Activated naive CD4-positive, alpha-beta T cell treated with anti-CD3 and anti-CD28 coated beads, Interleukin-2, amount 50 U/mL, for 72 hours (primary cell): ENCODE results near the gene PPFIA1. TPM values are rescaled to one million over a fixed set of nuclear protein-coding genes. Genes with fewer than 3 reads are reported as not detected.
"Not testable (repeated sequence)": the region's sequence is repeated elsewhere in the genome, so short reads cannot be mapped to it uniquely, and the experiment has no call there.

Experiments
- ATAC-seq, 2 donors: fragments of 150-1000 bp; cut with Tn5 transposase; 2 replicates each; pipeline ENCODE4 v1.10.0; 2021; ENCODE audit warnings: mild to moderate bottlenecking in 2 of 2, moderate library complexity in 2 of 2
- DNase-seq, 2 donors: peaks; one replicate each; pipeline ENCODE4 v3.0.0; 2021 to 2022; ENCODE audit warnings: low spot score in 2 of 2
- H3K27ac Mint-ChIP-seq, 2 donors: one replicate each; pipeline ENCODE4 v1.8.0; 2022; ENCODE audit warnings: mild to moderate bottlenecking in 2 of 2, mixed read lengths in 2 of 2
- H3K36me3 Mint-ChIP-seq, 2 donors: one replicate each; pipeline ENCODE4 v1.8.0; 2022; ENCODE audit warnings: mixed read lengths in 2 of 2
- H3K9me3 Mint-ChIP-seq, 2 donors: one replicate each; pipeline ENCODE4 v1.8.0; 2022; ENCODE audit warnings: mixed read lengths in 2 of 2
- total RNA-seq, 2 donors: library from RNA; stranded (reverse); gene quantifications; one replicate each; pipeline ENCODE4 v1.2.3, GENCODE V29; 2022

Gene PPFIA1
- total RNA-seq, 2 donors from 2014 or later = 31.4 to 37.9 TPM

DNA sequence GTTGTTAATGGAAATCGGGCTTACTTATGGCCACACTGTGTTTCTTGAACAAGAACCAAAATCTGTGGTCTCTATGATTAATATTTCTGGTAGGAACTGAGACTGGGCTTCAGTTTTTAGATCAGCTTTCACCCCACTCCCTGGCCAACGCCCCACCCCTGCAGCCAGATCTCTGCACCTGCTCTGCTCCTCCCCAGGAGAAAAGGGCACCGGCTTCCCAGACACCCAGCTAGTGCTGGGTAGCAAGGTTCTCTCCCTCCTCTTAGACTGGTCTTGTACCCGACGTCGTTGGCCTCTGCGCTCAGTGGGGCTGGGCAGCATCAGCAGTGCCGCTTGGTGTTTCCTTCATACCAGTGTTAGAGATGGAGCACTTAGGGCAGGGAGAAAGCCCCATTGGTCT lies 110.9 kb downstream of the PPFIA1 start:
- ATAC-seq (no peak), DNase-seq (no peak)
- Mint-ChIP-seq H3K27ac (no peak overlapping the region), H3K9me3 (no peaks in the 10 kb centered on the region), H3K36me3 (peaks cover 7 to 14% of the 10 kb centered on the region in 2 donors)

DNA sequence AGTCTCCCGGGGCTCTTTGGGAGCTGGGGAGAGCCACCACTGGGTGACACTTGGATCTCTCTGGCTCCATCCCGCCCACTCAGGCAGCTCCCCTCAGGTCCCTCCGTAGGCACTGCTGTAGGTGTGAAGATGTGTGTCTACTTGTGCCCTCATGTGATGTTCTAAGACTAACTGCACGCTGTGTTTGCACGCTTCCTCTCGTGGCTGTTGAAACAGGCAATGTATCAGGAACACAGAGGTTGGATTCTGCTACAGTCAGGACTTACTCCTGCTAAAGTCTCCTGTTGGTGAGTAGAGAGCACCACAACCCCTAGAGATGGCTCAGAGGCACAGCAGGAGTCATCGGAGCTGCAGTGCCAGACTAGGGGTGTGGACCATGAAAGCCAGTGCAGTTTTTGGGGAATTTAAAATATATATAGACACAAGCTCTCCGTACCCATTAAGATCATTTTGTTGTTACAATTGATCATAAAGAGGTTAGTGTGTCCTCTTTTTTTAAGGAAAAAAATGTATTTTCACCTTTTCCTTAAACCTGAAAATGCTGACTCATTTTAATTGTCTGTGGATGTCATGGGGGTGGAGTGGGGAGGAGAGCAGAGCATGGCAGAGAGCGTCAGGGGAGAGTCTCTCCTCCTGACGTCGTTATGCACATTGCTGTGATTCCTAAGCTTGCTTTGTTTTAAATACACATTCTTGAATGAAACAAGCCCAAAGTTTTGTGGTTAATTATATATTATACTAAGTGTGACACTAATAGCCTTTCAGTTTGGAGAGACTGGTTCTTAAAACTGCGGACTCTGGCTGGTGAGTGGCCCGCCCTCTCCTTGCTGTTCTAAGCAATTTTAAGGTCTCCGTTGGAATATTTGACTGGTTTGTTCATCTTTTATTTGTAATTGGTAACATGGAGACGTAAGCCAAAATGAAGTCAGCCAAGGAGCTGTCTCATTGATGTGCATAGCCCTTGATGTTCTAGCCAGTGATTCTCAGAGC lies 111.7 kb downstream of the PPFIA1 start:
- Mint-ChIP-seq H3K36me3 (peaks cover 7 to 14% of the 10 kb centered on the region in 2 donors), H3K27ac (no peak overlapping the region), H3K9me3 (no peaks in the 10 kb centered on the region)
- no peak for ATAC-seq
- DNase-seq = no peak

DNA sequence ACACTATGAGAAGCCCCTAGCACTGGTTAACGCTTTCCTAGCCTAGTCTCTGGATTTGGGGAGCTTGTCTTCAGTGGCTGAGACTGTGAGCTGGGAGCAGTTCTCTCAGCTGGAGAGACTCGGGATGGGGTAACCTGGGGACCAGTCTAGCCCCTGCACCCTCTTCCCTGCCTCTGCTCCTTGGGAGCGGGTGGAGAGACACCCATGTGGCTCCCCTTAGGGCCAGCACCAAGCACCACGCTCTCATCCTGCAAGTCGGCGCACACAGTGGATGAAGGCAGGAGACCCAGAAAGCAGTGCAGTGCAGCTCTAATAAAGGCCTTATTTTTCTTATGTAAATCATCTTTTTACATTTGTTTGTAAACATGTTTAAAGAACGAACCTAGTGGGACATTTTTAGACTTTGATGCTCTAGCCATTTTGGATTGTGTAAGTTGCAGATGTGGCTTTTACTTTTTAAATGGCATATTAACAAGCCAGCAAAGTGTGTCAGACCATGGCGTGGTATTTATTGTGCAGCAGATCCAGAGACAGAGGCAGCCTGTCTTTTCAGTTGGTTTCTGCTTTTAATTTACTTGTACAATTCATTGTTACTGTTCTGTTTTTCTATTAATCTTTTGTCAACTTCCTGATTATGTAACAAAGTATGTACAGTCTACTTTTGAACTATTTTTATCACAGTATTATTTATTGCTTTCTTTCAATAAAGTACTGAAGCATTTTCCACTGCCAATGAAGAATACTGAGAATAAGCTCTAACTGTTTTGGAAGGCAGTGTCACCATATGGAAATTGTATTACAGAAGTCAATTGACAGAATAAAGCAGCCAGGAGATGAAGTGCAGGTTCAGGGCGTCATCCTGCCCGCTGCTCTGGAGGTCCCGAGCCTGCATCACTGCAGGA lies 113.4 kb downstream of the PPFIA1 start:
- Mint-ChIP-seq H3K9me3 (peaks cover 0 to 4% of the 10 kb centered on the region in 2 donors), H3K27ac (no peak overlapping the region), H3K36me3 (peaks cover 13 to 14% of the 10 kb centered on the region in 2 donors)
- ATAC-seq (no peak), DNase-seq (no peak)

DNA sequence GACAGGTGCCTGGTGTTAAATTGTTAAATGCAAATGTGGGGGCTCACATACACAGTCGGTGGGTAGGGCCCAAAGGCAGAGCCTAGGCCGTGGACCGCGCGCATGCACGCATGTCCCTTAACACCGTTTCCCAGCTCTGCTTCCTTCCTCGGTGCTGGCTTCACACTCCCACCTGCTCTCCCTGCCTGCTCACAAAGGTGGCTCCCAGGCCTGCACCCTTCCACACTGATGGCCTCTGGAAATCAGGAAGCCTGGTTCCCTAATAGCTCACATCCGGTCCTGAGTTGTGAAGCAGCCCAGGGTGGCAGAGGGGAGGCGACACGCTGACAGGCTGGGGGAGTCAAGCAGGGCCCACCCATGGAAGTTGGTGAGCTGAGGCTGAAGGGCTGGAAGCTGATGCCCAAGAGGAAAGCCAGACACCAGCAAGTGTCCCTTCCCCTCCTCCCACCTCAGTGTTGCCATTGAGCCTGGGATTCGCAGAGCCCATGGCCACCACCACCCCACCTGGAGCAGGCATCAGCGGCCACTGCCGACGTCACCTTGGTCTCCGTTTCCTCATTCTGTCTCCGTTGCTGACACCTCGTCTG lies 114.2 kb downstream of the PPFIA1 start:
- peaks cover 13 to 14% of the 10 kb centered on the region in 2 donors for H3K36me3 Mint-ChIP-seq
- H3K9me3 Mint-ChIP-seq = peaks cover 0 to 4% of the 10 kb centered on the region in 2 donors
- ATAC-seq = no peak
- peak overlapping the region in 1 of 2 donors; percentile 61 for H3K27ac Mint-ChIP-seq
- DNase-seq = no peak

DNA sequence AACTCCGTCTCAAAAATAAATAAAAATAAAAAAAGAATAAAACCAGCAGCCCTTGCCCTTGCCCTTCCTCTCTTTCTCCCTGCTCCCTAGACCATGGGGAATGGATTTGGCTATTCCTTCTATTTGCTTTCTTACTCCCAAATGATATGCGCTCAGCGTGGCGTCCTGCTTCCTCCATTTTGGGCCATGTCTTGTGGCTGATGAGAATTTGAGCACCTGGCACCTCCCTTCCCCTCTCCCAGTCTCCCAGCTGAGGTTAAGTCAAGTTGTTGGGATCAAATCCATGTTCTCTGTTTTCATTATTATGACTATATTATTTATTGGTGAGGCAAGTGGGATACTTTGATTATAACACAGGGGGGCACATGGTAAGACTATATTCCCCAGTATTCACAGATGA lies 117.1 kb downstream of the PPFIA1 start:
- DNase-seq (no peak), ATAC-seq (no peak)
- no peak overlapping the region for H3K27ac Mint-ChIP-seq
- peaks cover 5 to 13% of the 10 kb centered on the region in 2 donors for H3K36me3 Mint-ChIP-seq
- peaks cover 0 to 4% of the 10 kb centered on the region in 2 donors for H3K9me3 Mint-ChIP-seq

DNA sequence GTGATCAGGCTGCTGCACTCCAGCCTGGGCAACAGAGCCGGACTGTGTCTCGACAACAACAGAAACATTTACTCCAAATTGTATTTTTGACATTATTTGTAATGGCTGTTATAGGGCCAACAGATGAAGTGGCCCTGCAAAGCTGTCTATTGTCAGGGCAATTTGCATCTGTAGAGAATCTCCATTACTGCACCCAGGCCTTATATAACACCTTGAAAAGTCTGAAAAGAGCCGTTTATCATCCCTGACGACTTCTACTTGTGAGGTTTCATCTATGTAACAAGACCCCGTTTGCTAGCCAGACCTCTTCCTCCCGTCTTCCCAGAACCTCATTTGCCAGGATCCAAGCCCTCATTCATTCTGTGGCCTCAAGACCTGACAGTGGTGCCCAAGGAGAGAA lies 118.7 kb downstream of the PPFIA1 start:
- H3K9me3 Mint-ChIP-seq = peaks cover 0 to 4% of the 10 kb centered on the region in 2 donors
- ATAC-seq = no peak
- no peak overlapping the region for H3K27ac Mint-ChIP-seq
- DNase-seq = no peak
- peaks cover 5 to 13% of the 10 kb centered on the region in 2 donors for H3K36me3 Mint-ChIP-seq

DNA sequence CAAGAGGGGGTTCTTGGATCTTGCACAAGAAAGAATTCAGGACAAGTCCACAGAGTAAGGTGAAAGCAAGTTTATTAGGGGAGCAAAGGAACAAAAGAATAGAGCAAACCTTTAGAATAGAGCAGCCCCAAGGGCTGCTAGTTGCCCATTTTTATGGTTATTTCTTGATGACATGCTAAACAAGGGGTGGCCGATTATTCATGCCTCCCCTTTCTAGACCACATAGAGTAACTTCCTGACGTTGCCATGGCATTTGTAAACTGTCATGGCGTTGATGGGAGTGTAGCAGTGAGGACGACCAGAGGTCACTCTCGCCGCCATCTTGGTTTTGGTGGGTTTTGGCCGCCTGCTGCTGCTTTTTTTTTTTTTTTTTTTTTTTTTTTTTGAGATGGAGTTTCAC lies 120.4 kb downstream of the PPFIA1 start:
- not testable (repeated sequence) for H3K27ac Mint-ChIP-seq, H3K36me3 Mint-ChIP-seq, H3K9me3 Mint-ChIP-seq, DNase-seq, ATAC-seq

DNA sequence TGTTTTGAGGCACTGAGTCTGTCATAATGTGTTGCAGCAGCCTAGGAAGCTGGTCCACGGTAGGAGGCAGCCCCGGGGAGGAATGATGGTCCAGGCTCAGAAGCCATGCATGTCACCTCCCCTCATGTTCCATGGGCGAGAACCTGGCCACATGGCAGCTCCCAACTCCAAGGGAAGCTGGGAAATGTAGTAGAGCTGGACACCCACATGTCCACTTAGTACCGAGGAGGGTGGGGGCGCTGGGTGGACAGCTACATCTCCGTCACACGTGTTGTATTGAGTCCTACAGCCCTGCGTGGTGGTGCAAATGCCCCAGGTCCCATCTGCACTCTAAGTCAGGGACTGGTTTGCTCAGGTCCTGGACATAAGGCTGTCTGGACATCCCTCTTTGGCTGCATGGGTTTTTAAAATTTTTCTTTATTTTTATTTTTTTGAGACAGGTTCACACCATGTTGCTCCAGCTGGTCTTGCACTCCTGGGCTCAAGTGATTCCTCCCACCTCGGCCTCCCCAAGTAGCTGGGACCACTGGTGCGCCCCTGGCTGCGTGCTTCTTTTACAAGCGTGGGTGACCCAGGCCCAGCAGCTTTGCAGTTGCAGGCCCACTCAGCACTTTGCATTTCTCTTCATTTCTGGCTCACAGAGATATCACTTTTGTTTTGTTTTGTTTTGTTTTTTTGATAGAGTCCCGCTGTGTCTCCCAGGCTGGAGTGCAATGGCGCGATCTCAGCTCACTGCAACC lies 123.9 kb downstream of the PPFIA1 start:
- no peaks in the 10 kb centered on the region for H3K9me3 Mint-ChIP-seq
- H3K36me3 Mint-ChIP-seq = peaks cover 7 to 13% of the 10 kb centered on the region in 2 donors
- no peak overlapping the region for H3K27ac Mint-ChIP-seq
- DNase-seq (no peak), ATAC-seq (no peak)

DNA sequence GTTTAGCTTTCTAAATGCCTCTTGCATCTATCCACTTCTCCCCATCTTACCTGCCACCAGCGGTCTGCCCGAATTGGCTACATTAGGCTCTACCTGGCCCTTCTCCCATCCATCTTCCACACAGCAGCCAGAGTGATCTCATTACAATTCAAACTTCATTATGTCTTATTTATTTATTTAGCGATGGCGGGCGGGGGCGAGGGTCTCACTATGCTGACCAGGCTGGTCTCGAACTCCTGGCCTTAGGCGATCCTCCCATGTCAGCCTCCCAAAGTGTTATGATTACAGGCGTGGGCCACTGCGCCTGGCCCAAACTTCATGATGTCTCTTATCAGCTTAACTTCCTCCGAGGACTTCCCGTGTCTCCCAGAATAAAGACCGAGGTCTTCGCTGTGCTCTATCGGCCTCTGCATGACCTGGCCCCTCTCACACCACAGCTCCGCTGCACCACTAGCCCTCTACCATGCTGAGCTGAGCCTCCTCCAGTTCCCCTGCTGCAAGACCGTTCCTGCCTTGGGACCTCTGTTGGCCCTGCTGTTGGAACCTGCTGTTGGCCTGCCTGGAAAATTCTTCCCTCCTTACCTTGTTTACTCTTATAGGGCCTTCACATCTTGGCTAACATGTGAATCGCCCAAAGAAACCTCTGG lies 127.0 kb downstream of the PPFIA1 start:
- H3K9me3 Mint-ChIP-seq = no peaks in the 10 kb centered on the region
- DNase-seq (peak in 1 of 2 donors; percentile 13), ATAC-seq (peak; percentile 22 to 36)
- H3K36me3 Mint-ChIP-seq = peaks cover 7 to 13% of the 10 kb centered on the region in 2 donors
- peak overlapping the region; percentile 80 to 93 for H3K27ac Mint-ChIP-seq

DNA sequence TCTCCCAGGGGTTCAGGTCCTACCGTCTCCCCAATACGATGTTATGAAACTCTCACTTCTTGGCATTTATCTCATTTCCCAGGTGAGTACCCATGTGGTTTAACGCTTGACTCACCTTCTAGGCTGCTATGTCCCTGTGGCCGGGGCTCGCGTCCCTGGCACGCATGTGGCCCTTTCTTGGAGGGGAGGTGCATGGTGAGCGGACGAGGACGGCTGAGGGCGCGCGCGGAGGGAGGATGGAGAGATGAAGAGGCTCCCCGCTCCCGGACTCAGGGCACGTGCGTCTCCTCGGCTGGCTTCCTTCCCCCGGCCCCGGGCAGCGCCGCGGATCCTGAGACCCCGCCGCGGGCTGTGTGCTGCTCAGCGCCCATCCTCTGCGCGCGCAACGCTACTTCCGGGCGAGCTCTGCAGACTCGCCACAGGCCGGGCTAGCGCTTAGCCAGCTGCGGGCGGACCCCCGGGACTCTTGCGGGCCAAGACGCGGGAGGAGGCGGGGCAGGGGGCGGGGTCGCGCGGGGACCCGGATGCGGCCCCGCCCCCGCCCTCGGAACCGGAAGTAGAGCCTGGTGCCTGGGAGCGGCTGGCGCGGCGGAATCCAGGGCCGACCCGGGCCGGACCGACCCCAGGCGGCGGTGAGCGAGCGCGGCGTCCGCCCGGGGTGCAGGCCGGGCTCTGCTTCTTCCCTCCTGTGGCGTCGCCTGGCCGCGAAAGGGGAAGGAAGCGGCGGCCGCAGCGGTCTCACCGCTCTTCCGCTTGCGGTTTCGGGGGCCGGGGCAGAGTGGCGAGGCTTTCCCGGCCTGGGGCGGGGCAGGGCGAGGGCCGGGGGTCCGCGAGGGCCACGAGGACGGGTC lies 127.7 kb downstream of the PPFIA1 start, which contains the start of gene CTTN:
CTTN (plus strand) TSS at position 547 of the 851 bp plus-strand sequence. CDS start 8,769 bp downstream, outside the sequence.
- peaks cover 7 to 13% of the 10 kb centered on the region in 2 donors for H3K36me3 Mint-ChIP-seq
- no peaks in the 10 kb centered on the region for H3K9me3 Mint-ChIP-seq
- peak; percentile 78 to 89 for ATAC-seq

DNA sequence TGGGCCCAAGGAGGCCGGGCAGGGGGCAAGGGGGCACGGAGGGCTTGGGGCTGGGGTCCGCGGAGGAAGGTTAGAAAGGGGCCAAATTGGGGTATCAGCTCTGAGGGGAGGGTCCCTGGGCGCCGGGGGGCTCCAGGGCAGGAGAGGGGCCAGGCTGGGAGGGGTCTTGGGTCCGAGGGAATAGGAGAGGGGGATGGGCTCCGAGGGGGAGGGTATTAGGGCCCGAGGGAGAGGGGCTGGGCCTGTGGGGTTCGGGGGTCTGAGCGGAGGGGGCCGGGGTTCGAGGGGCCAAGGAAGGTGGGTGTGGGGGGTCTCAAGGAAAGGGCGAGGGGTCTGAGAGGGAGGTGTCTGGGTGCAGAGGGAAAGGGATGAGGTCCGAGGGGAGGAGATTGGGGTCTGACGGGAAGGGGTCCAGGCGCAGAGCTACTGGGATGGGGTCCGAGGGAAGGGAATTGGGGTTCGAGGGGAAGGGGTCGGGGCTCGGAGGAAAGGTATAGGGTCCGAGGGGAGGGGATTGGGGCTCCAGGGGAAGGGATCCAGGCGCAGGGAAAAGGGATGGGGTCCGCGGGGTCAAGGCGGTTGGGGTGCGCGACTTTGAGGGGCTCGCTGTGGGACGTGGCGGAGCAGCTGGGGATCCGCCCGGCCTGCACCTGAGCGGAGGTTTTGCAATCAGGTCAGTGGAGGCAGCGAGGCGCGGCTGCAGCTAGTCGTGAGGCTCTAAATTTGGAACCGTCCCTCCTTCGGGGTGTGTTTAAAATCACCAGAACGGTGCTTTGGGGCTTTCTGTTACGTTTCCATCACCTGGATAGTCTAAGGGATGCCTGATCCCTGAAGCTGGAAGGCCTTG lies 128.6 kb downstream of the PPFIA1 start:
- peaks cover 7 to 13% of the 10 kb centered on the region in 2 donors for H3K36me3 Mint-ChIP-seq
- peak overlapping the region; percentile 58 to 72 for H3K27ac Mint-ChIP-seq
- DNase-seq (no peak), ATAC-seq (no peak)
- no peaks in the 10 kb centered on the region for H3K9me3 Mint-ChIP-seq

More for the DNA sequence above, 127.7 kb downstream of the PPFIA1 start, which contains the start of gene CTTN:
- H3K27ac Mint-ChIP-seq = peak within 1 kb of the TSS; percentile 80 to 93
- DNase-seq = peak; percentile 65 to 87

DNA sequence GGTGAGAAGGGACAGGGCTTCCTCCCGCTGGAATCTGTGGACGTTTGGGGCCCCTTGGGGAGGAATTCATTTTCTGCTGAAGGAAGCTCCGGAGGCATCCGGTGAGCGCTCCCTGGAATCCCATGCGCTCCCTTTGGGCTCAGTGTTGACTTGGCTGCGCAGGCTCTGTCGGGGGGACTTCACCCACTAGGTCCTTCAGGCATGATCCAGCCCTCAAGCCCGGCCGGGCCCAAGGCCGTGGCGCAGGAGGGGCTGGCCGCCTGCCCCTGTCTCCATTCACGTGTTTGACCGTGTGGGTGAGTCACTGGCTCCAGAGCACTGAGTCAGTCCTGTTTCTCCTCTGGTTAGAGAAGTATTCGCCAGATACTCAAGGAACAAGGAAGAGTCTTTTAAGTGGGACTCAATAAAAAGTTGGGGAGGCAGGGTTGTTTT lies 129.2 kb downstream of the PPFIA1 start:
- no peak for DNase-seq
- peaks cover 7 to 13% of the 10 kb centered on the region in 2 donors for H3K36me3 Mint-ChIP-seq

DNA sequence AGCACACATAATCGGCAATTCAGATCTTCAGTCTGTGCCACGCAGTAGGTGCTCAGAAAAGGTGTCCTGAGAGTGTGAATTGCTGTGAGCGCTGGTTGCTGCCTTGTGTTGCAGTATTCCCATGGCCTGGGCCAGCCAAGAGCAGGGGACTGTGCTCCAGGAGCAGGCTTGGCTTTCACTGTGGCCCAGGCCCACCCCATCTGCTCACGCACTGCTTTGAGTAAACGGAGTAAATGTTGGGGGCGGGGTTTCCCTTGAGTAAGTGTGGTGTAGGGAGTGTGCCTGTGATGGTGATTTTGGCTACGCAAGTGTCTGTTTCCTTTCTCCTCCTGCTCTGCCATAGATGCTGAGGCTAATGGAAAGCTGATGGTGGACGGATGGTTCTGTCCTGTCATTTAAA lies 130.2 kb downstream of the PPFIA1 start:
- Mint-ChIP-seq H3K36me3 (peaks cover 12 to 13% of the 10 kb centered on the region in 2 donors), H3K9me3 (no peaks in the 10 kb centered on the region), H3K27ac (no peak overlapping the region)
- DNase-seq (no peak), ATAC-seq (no peak)

More for the DNA sequence above, 129.2 kb downstream of the PPFIA1 start:
- H3K9me3 Mint-ChIP-seq = no peaks in the 10 kb centered on the region
- peak overlapping the region in 1 of 2 donors; percentile 58 for H3K27ac Mint-ChIP-seq
- ATAC-seq = peak in 1 of 2 donors; percentile 29

DNA sequence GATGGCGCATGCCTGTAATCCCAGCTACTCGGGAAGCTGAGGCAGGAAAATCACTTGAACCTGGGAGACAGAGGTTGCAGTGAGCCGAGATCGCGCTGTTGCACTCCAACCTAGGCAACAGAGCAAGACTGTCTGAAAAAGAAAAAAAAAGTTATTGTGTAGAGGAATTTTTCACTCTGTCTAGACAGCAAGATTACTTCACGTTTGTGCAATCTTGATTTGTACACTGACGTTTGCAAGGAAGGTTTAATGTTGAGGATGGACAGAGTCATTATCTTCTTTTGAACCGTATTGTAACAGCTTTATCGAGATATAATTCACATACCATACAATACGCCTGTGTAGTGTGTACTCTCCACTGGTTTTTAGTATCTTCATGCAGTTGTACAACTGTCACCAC lies 131.5 kb downstream of the PPFIA1 start:
- H3K27ac Mint-ChIP-seq = no peak overlapping the region
- peaks cover 11 to 12% of the 10 kb centered on the region in 2 donors for H3K36me3 Mint-ChIP-seq
- ATAC-seq (no peak), DNase-seq (no peak)
- no peaks in the 10 kb centered on the region for H3K9me3 Mint-ChIP-seq
